Stimulated activated CD4-positive, alpha-beta T cell treated with anti-CD3 and anti-CD28 coated beads, Interleukin-1b, Interleukin-23, amount 100 ng/mL, for 4 hours (primary cell): ENCODE data around the gene ECSIT.

Experiments
- DNase-seq, 2 donors: peaks; one replicate each; pipeline ENCODE4 v3.0.0-alpha.2; 2020; ENCODE audit warnings: low read depth in 2 of 2

ECSIT gene

DNA sequence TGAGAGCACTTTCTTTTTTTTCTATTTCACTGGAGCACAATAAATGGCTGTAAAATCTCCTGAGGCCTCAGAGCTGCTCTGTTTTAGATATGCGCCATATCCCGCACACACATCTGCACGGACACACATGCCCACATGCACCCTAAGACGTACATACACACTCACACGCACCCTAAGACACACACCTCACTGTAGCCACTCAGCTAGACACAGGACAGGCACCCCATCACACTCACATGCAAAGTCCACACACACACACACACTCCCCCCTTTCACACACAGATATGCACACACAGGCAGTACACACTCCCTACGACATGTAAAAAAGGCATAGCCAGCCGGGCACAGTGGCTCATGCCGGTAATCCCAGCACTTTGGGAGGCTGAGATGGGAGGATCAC is 21.3 kb upstream of the ECSIT start:
- no peak for DNase-seq

DNA sequence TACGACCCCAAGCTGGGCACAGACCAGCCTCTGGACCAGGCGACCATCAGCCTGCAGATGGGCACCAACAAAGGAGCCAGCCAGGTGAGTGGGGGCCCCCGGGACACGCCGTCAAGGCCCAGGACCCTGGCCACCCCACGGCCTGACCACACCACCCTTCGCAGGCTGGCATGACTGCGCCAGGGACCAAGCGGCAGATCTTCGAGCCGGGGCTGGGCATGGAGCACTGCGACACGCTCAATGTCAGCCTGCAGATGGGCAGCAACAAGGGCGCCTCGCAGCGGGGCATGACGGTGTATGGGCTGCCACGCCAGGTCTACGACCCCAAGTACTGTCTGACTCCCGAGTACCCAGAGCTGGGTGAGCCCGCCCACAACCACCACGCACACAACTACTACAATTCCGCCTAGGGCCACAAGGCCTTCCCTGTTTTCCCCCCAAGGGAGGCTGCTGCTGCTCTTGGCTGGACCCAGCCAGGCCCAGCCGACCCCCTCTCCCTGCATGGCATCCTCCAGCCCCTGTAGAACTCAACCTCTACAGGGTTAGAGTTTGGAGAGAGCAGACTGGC is 20.5 kb upstream of the ECSIT start:
- no peak for DNase-seq

DNA sequence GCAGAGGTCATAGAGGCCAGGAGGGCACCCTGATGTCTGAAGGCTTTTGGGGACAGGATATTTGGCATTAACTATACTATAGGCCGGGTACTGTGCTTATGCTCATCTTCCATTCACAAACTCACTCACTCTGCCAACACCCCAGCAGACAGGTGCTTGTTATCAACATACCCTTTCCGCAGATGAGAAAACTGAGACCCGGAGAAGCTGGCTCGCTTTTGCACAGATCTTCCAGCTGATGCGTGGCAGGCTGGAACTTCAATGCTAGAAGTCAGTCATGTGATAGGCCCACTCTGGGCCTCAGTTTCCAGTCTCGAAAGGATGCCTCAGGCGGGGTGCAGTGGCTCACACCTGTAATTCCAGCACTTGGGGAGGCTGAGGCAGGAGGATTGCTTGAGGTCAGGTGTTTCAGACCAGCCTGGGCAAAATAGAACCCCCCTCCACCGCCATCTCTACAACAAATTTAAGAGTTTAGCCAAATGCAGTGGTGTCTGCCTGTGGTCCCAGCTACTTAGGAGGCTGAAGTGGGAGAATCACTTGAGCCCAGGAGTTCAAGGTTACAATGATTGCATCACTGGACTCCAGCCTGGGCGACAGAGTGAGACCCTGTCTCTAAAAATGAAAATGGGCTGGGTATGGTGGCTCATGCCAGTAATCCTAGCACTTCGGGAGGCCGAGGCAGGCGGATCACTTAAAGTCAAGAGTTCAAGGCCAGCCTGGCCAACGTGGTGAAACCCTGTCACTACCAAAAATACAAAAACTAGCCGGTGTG is 19.2 kb upstream of the ECSIT start:
- no peak for DNase-seq

DNA sequence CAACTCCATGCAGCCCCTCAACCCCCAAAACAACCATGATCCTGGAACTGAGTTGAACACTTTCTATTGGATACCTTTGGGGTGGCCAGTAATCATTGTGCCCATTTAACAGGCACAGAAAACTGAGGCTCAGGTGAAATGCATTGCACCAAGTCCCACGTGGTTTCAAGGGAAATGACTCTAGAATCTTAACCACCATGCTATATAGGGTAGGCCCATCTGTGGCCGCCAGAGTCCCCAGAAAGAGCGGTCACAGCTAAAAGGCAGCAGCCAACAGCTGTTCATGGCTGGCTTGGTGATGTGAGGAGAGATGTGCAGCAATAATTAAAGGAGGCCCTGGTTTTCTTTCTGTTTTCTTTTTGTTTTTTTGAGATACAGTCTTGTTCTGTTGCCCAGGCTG is 12.3 kb upstream of the ECSIT start:
- DNase-seq: no peak

DNA sequence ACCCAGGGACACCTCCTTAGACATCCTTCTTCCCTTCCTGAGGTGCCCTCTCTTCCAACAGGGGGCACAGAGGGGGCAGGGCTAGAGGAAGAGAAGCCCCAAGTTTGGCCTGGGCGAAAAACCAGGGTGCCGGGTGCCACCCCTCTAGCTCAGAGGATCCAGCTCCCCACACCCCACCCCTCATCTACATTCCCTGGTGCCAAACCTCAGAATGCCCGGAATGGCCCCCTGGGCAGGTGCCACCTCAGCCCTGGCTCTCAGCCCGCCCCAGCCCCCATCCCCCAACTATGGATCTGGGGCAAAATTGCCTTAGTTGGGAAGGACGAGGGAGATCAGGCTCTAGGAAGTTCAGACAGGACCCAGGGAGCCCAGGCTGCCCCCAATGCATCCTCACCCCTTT is 11.7 kb upstream of the ECSIT start:
- DNase-seq: no peak

DNA sequence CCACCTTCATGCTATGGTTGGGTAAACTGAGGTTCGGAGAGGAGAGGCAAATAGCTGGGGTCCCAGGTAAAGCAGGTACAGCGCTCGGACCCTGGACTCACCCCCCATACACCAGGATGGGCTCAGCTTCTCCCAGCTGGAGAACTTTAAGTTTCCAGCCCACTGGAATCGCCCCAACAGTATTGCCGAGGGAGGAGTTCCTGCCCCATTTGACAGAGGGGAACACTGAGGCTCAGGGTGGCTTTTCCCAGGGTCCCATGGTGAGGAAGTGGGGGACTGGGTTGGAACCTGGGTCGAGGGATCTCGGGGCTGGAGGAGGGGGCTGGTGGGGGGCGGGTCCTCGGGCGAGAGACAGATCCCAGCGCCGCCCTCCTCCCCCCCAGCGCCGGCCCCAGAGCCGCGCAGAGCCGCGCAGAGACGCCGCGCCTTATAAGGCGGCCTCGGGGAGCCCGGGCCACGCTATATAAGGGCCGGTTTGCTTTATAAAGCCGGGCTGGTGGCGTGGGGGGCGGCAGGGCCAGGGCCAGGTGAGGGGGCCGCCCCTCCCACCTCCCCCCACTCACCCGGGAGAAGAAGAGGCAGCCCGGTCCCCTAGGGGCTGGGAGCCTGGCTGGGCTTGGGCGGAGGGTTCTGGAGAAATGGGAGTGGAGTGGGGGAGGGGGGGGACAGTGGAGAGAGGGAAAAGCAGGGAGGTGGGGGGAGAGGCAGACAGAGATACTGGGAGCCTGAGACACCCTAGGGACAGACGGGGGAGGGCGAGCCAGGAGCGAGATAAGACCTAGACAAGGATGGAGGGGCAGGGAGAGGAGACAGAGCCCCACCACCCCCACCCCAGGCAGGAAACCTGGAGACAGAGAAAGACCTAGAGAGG is 10.8 kb upstream of the ECSIT start:
- no peak for DNase-seq

DNA sequence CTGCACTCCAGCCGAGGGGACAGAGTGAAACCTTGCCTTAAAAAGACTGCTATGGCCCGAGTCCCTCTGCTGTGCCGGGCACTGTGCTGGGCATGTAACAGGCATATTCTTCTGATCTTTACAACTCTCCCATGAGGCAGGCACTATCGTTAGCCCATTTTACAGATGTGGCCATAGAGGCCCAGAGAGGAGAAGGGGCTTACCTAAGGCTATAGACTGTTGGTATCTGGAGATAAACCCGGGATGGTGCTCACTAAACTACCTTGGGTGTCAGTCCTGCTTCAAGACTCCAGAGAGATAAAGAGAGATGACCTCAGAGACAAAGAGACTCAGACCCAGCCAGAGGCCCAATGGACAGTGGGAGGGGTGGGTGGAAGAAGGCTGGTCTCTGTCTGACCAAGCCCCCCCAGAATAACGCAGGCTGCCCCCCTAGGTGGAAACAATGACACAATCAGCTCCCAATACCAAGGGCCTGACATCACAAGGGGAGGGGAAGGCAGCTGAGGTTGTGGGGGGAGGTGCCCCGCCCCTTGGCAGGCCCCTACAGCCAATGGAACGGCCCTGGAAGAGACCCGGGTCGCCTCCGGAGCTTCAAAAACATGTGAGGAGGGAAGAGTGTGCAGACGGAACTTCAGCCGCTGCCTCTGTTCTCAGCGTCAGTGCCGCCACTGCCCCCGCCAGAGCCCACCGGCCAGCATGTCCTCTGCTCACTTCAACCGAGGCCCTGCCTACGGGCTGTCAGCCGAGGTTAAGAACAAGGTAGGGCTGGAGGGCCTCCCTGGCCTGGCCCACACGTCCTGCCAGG is 9.5 kb upstream of the ECSIT start, which contains the start of gene CNN1:
TSS of gene CNN1 (plus strand) at position 620 of the 805 bp plus-strand sequence. CDS start at position 697, 77 bp downstream.
- no peak for DNase-seq

DNA sequence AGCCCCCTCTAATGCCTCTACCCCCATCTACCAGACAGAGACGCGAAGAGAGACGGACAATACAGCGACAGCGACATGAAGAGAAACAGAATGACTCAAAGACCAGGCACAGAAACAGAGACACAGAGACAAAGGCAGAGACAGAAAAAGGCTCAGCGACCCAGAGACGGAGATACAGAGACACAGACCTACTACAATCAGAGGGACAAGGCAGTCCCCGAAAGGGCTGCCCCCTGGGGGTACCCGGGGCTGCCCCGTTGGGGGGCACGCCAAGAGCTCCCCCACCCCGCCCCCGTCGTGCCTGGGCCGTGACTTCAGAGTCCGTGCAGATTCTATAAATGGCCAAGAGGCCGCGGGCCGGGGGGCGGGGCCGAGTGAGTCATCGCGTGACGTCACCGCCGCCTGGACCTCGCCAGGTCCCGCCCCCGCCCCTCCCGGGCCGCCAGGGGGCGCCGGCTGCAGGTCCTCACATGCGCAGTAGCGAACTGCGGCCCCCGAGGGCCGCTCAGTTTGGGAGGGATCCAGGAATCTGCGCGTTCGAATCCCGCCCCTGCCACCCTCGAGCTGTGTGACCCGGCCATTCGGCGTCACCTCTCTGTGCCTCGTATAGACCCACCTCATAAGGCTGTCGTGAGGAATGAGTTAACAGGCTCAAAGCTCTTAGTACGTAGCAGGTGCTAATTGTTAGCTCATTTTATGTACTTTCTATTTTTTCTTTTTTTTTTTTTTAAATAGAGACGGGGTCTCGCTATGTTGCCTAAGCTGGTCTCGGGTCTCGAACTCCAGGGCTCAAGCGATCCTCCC is 7.1 kb upstream of the ECSIT start:
- peak; percentile 72 to 90 for DNase-seq

DNA sequence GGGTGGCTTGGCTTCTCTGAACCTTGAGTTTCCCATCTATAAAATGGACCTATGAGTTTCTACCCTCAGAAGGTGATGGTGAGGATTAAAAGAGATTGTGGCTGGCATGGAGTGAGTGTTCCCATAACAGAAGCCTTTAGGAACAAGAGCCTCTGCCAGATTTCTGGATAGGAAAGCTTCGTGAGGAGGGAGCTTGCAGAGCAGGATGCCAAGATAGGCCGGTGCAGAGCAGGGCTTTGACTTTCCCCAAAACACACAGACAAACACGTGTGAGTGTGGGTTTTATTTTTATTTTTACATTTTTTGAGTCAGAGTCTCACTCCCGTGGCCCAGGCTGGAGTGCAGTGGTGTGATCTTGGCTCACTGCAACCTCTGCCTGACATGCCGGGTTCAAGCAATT is 6.0 kb upstream of the ECSIT start:
- DNase-seq: no peak

DNA sequence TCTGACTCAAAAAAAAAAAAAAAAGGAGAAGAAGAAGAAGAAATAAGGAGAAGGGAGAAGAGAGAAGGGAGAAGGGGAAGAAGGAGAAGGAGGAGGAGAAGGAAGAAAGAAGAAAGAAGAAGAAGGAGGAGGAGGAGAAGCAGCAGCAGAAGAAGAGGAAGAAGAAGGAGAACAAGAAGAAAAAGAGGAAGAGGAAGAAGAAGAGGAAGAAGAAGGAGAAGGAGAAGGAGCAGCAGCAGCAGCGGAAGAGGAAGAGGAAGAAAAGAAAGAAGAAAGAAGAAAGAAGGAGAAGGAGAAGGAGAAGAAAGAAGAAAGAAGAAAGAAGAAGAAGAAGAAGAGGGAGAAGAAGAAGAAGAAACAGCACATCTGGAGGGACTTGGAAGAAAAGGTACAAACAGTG is 5.6 kb upstream of the ECSIT start:
- DNase-seq: no peak

DNA sequence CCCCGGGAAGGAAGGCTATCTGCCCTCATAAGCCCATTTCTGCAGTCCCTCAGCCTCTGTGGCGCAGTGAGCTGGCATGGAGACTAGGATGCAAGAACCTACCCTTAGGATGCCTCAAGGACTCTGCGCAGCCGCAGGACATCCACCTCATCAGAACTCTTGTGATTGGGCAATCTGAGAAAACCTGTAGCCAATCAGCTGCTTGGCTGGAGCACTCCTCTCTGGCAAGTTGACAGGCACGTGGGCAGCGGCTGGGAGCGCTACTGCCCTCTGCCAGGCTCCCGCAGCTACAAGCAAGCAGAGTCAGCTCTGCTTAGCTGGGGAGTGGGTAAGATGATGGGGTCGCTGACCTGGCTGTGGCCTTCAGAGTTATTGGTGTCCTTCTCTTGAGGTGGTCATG is 1.5 kb upstream of the ECSIT start:
- peak in 1 of 2 donors; percentile 22 for DNase-seq

DNA sequence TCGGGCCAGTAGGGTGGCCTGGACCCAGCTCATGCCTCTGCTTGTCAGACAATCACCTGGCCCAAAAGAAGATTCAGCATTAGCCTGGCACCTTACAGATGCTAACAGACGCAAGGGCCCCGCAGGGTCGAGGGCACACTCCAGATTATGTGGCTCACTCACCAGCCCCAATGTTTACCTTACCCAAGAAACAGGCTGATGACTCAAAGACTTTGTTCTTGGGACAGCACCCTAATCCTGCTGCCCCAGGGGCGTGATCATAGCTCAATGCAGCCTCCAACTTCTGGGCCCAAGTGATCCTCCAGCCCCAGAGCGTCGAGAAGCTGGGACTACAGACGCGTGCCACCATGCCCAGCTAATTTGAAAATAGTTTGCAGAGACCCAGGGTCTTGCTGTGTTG is 9.8 kb downstream of the ECSIT start:
- no peak for DNase-seq

DNA sequence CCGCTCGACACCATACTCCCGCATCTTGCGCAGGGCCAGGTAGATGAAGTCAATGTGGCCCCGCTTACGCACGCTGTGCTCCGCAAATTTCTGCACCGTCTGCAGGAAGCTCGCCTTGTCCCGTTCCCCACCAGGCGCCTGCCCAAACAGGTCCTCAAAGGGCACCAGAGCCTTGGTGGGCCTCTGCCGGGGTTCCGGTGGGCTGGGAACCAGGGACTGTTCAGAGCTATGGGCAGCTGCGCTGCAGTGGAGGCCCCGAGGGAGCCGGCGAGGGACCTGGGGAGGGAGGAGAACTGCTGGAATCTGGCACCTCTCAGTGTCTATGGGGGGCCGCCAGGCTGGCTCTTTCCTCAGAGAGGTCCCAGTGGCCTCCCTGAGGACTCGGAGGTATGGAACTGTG is 15.0 kb downstream of the ECSIT start:
- DNase-seq: no peak

DNA sequence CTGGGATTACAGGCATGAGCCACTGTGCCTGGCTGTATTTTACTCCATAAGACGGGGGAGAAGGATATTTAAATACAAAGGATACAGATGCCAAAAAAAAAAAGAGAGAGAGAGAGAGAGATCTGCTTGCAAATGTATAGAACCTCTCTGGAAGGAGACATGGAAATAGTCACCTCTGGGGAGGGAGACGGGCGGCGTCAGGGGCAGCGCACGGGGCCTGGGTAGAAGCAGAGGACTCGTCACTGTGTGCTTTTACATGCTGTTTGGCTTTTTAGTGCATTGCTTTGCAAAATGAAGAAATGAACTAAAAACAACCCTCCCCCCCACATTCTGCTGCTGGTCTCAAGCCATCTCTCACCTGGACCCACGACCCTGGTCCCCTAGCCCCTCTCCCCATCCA is 18.5 kb downstream of the ECSIT start:
- no peak for DNase-seq

DNA sequence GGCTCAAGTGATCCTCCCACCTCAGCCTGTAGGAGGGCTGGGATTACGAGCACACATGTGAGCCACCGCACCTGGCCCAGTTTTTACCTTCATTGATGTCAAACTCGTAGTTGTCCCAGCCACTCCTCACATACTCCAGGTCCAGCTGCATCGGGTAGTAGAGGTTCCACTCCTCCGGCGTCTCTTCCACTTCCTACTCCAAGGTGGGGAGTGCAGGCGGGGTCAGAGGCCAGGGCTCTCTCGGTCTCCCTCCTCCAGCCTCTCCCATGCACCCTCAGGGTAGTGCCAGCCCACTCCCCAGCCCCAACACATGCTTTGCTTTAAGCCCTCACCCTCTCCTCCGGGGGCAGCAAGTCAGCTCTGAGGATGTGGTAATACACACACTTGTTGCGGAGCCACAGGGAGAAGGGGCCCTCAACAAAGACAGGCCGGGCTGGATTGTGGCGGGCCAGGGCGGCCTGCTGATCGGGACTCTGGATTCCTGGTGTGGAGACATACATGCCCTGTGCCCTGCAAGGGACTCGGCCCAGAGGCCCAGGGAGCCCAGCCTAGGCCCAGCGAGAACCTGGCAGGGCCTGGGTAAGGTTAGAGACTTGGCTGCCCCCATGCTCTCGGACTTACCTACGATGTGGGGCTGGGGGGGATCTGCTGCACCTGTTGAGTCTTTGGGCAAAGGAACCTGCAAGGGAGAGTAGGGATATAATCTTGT is 21.4 kb downstream of the ECSIT start:
- no peak for DNase-seq

DNA sequence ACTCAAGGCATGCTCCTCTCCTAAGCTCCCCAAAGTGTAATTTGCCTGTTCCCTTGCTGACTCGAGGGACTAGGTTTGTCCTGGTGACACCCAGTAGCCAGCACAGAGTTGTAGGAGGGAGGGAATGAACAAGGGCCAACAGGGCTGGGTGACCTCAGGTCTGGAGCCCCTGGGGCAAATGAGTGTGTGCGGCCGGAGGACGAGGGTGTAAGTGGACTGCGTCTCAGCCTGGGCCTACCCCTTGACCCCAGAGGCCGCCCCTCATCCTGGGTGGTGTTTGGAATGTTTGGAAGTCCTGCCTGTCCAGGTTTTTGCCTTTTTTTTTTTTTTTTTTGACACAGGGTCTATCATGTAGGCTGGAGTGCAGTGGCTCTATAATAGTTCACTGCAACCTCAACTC is 22.0 kb downstream of the ECSIT start:
- DNase-seq: no peak

DNA sequence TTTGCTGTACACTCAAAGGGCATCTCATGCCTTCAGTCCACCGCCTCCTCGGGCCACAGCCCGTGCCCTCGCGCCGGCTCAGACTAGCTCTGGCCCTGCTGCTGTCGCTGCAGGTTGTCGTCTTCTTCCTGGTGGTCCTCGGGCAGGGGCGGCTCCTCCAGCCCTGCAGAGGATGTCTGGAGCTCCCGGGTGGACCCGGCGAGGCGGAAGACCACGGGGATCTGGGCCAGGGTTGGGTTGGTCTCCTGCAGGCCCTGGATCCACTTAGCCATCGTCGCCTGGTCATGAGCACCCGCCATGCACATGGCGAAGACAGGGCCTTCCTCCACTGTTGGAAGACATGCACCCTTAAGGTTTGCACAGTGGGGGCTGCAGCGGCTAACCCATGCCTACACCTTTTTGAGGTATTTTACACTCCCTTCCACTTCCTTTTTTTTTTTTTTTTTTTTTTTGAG is 22.8 kb downstream of the ECSIT start:
- DNase-seq: no peak

DNA sequence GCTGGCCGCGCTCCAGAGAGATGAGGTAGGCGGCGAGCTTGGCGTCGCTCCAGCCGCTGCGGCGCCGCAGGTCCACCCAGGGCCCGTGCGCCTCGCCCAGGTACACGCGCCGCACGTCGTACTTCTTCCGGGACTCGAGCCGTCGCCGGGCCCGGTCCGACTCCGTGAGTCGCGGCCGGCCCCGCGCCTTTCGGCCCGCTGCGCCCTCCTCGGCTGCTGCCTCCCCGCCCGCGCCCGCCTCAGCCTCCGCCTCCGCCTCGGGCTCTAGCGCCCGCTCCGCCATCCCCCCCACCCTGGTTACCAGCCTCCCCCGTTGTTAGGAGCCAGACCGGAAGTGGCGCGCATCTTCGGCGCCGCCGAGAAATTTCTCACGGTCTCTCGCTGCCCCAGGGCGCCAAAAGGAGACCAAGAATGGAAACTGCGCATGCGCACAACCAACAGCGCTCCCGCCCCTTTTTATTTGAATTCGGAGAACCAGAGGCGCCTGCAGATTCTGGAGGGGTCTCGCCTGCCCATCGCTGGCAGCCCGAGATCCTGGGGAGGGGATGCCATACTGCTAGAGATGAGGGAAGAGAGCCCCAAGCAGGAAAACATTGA is 23.3 kb downstream of the ECSIT start, which contains the start of gene ZNF653:
TSS of gene ZNF653 (minus strand) at position 336 of the 597 bp plus-strand sequence. CDS start at position 283, 53 bp downstream.
- peak; percentile 88 to 95 for DNase-seq

DNA sequence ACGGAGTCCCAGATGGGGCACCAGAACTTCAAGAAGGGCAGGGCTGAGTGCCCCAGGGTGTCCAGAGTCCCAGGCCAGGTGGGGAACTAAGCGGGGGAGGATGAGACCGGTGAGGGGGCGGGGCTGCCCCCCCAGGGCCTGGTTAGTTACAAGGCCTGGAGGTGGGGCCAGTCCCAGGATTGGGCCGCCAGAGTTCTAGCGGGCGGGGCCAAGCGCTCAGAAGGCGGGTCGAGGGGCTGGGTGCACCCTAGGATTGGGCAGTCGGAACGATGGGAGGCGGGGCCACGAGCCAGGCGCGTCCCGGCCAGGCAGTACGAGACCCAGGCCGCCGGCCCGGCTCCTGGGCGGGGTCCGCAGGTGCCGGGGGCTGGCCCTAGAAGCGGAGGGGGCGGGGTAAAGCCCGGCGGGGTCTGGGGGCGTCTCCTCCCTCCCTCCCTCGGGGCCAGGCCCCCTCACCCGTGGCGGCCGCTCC is 23.9 kb downstream of the ECSIT start:
- DNase-seq: peak; percentile 94 to 97
